ENCODE results near the gene PPP6R1. TPM values are rescaled to one million over a fixed set of nuclear protein-coding genes. Genes with fewer than 3 reads are reported as not detected.

Gene PPP6R1
- total RNA-seq, 2 experiments from 2014 or later: 172 to 182 TPM

DNA sequence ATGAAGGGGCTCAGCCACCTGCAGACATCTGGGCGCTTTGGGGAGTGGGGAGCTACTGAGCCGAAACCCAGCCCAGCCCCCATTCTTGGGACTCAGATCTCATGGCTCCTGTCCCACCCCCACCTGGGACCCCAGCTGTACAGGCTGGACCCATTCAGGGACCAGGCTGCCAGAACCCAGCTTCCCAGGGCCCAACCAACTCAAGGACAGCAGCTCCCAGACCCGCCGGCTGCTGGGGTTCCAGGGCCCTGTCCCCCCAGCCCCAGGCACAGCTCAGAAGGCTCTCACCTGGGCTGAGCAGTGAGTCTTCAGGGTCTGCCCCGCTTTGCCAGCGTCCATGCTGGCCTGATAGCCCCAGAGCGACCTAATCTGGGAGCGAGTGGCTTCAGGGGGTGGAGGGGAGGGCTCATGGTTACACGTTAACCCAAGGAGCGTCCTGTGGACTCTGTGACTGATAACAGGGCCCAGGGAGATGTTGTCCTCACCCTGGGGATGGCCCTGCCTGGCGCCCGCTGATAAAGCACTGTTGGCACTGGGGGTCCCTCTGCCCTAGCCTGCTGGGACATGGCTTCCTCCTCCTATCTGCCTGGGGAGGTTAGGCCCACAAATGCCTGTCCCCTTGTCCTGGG lies 30.3 kb downstream of the PPP6R1 start, which contains the start of gene TMEM86B:
TMEM86B (minus strand) TSS at position 361 of the 629 bp plus-strand sequence; CDS start at position 339, 22 bp downstream.
- Mint-ChIP-seq H3K27me3 (no peaks in the 10 kb centered on the region), H3K9me3 (no peaks in the 10 kb centered on the region), H3K36me3 (ENCODE audit: low read depth) (peaks cover 77% of the 10 kb centered on the region), H3K4me1 (ENCODE audit: low read depth) (peaks cover 6% of the 10 kb centered on the region), H3K4me3 (no peak within 1 kb of the TSS), H3K27ac (no peak within 1 kb of the TSS)
- Histone ChIP-seq H3K27ac (ENCODE audit: low read depth in 1 of 2, low read length in 2 of 2) (no peak within 1 kb of the TSS), H3K27me3 (ENCODE audit: control insufficient read depth in 1 of 2, insufficient read depth in 2 of 2, low read length in 2 of 2) (no peaks in the 10 kb centered on the region), H3K9me3 (ENCODE audit: control insufficient read depth in 1 of 2, insufficient read depth in 1 of 2, low read length in 2 of 2) (peaks cover 0 to 1% of the 10 kb centered on the region in 2 experiments), H3K4me1 (ENCODE audit: insufficient read depth, low read length) (no peaks in the 10 kb centered on the region), H3K4me3 (ENCODE audit: low read length) (no peak within 1 kb of the TSS), H3K36me3 (ENCODE audit: insufficient read depth, low read length) (peaks cover 64% of the 10 kb centered on the region)
- ATAC-seq (ENCODE audit: poor library complexity) (no peak), DNase-seq (no peak)
- intact Hi-C loops (cut with DNase I, micrococcal nuclease): no loop called here
- no peak for TF ChIP-seq CTCF (IDR thresholded peaks at IDR 0.05)
- POLR2A ChIA-PET: interaction anchor here (1.6 kb wide), 1 partner anchor 26 kb away, joined by 6 read pairs; no protein-coding TSS in a partner anchor
- CTCF ChIA-PET: no interaction called here

DNA sequence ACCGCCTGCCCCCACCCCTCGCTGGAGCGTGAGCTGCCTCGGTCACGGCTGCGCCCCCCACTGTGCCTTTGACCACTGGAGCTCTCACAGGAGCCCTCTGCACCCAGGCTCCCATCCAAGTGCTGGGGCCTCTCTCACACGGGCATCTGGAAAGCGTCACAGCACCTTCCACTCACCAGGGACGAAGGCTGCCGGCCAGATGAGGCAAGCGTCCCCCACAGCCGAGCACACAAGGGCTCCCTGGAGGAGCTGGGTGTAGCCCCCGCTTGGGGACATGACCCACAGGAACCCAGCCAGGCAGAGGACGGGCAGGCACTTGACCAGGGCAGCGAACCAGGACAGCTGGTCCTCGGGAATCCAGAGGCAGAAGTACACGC lies 30.8 kb downstream of the PPP6R1 start:
- no peak overlapping the region for H3K4me3 ChIP-seq (ENCODE audit: low read length)
- no peaks in the 10 kb centered on the region for H3K4me1 ChIP-seq (ENCODE audit: insufficient read depth, low read length)
- ATAC-seq (ENCODE audit: poor library complexity) (no peak), DNase-seq (no peak)
- Mint-ChIP-seq H3K4me3 (no peak overlapping the region), H3K9me3 (no peaks in the 10 kb centered on the region), H3K36me3 (ENCODE audit: low read depth) (peaks cover 72% of the 10 kb centered on the region), H3K4me1 (ENCODE audit: low read depth) (peaks cover 6% of the 10 kb centered on the region), H3K27ac (no peak overlapping the region), H3K27me3 (no peaks in the 10 kb centered on the region)
- H3K36me3 ChIP-seq (ENCODE audit: insufficient read depth, low read length): peaks cover 58% of the 10 kb centered on the region
- CTCF ChIA-PET: no interaction called here
- peaks cover 0 to 4% of the 10 kb centered on the region in 2 experiments for H3K9me3 ChIP-seq (ENCODE audit: control insufficient read depth in 1 of 2, insufficient read depth in 1 of 2, low read length in 2 of 2)
- no peak for TF ChIP-seq CTCF (IDR thresholded peaks at IDR 0.05)
- no peaks in the 10 kb centered on the region for H3K27me3 ChIP-seq (ENCODE audit: control insufficient read depth in 1 of 2, insufficient read depth in 2 of 2, low read length in 2 of 2)
- POLR2A ChIA-PET: interaction anchor here (1.6 kb wide), 1 partner anchor 26 kb away, joined by 6 read pairs; no protein-coding TSS in a partner anchor
- intact Hi-C loops (cut with DNase I, micrococcal nuclease): no loop called here
- H3K27ac ChIP-seq (ENCODE audit: low read depth in 1 of 2, low read length in 2 of 2): no peak overlapping the region

GRCh38 chr19:55227241-55228014 lies 31.4 kb downstream of the PPP6R1 start:
- Mint-ChIP-seq H3K4me1 (ENCODE audit: low read depth) (peaks cover 6% of the 10 kb centered on the region), H3K27ac (no peak overlapping the region), H3K9me3 (no peaks in the 10 kb centered on the region), H3K27me3 (no peaks in the 10 kb centered on the region), H3K4me3 (no peak overlapping the region), H3K36me3 (ENCODE audit: low read depth) (peaks cover 67% of the 10 kb centered on the region)
- no peaks in the 10 kb centered on the region for H3K4me1 ChIP-seq (ENCODE audit: insufficient read depth, low read length)
- DNase-seq (no peak), ATAC-seq (ENCODE audit: poor library complexity) (no peak)
- peaks cover 53% of the 10 kb centered on the region for H3K36me3 ChIP-seq (ENCODE audit: insufficient read depth, low read length)
- no peak overlapping the region for H3K27ac ChIP-seq (ENCODE audit: low read depth in 1 of 2, low read length in 2 of 2)
- intact Hi-C loops (cut with DNase I, micrococcal nuclease): no loop called here
- peaks cover 0 to 4% of the 10 kb centered on the region in 2 experiments for H3K9me3 ChIP-seq (ENCODE audit: control insufficient read depth in 1 of 2, insufficient read depth in 1 of 2, low read length in 2 of 2)
- no peaks in the 10 kb centered on the region for H3K27me3 ChIP-seq (ENCODE audit: control insufficient read depth in 1 of 2, insufficient read depth in 2 of 2, low read length in 2 of 2)
- ChIA-PET POLR2A (interaction anchor here (1.6 kb wide), 1 partner anchor 27 kb away, joined by 6 read pairs; no protein-coding TSS in a partner anchor), CTCF (no interaction called here)
- H3K4me3 ChIP-seq (ENCODE audit: low read length): no peak overlapping the region
- no peak for TF ChIP-seq CTCF (IDR thresholded peaks at IDR 0.05)

Measured in CD4-positive, alpha-beta T cell (primary cell).